OCI-LY3 (cell line): Measurements from ENCODE around the gene DRG2.

Experiments used
- H2AFZ ChIP-seq: fragments of 200-600, 300-600 bp; shearing (Covaris generic); 2 replicates; pipeline ENCODE4 v1.6.0; 2014; ENCODE audit warnings: antibody characterized with exemption, low read depth, low read length
- H3K27ac ChIP-seq: fragments of 200-600, 300-600 bp; sonication (generic); 2 replicates; pipeline ENCODE4 v1.5.1; 2014; ENCODE audit warnings: mild to moderate bottlenecking, low read length, moderate library complexity, mixed read lengths
- H3K27me3 ChIP-seq: fragments of 200-600, 300-600 bp; sonication (generic); 2 replicates; pipeline ENCODE4 v1.6.1; 2014; ENCODE audit warnings: low read depth, low read length, mixed read lengths
- H3K36me3 ChIP-seq: fragments of 200-600, 300-600 bp; sonication (generic); replicated peaks from 2 replicates; pipeline ENCODE3; 2014; ENCODE audit warnings: low read depth, low read length, mixed read lengths
- H3K4me1 ChIP-seq: fragments of 300-600, 200-600 bp; sonication (generic); 2 replicates; pipeline ENCODE4 v1.6.1; 2014; ENCODE audit warnings: low read length, mixed read lengths
- H3K4me2 ChIP-seq: fragments of 200-600, 300-600 bp; sonication (generic); 2 replicates; pipeline ENCODE4 v1.6.1; 2014; ENCODE audit warnings: low read length, mixed read lengths
- H3K4me3 ChIP-seq: fragments of 300-600, 200-600 bp; sonication (generic); 2 replicates; pipeline ENCODE4 v1.5.1; 2014; ENCODE audit warnings: antibody characterized with exemption, mild to moderate bottlenecking, low read length, moderate library complexity
- H3K79me2 ChIP-seq: fragments of 300-600, 200-600 bp; shearing (Covaris generic); 2 replicates; pipeline ENCODE4 v1.6.1; 2014; ENCODE audit warnings: mild to moderate bottlenecking, low read length, mixed read lengths
- H3K9ac ChIP-seq: fragments of 300-600, 200-600 bp; shearing (Covaris generic); 2 replicates; pipeline ENCODE4 v1.6.0; 2014; ENCODE audit warnings: mild to moderate bottlenecking, low read length, moderate library complexity
- H3K9me3 ChIP-seq: fragments of 200-600, 300-600 bp; shearing (Covaris generic); 2 replicates; pipeline ENCODE4 v1.6.1; 2014; ENCODE audit warnings: low read length, mixed read lengths; ENCODE audit not compliant: insufficient read depth
- H4K20me1 ChIP-seq: fragments of 200-600, 300-600 bp; sonication (generic); 2 replicates; pipeline ENCODE4 v1.6.1; 2016; ENCODE audit warnings: low read length, mixed read lengths; ENCODE audit not compliant: insufficient read depth
- EZH2phosphoT487 ChIP-seq: fragments of 200-600 bp; shearing (Covaris generic); IDR thresholded peaks from 2 replicates; pipeline ENCODE4 v1.6.1; 2018; ENCODE audit warnings: antibody characterized with exemption, mixed run types, low read depth
- TF ChIP-seq, protein P1 (sequence below): fragments of 200-600, 300-600 bp; sonication (generic); IDR thresholded peaks from 2 replicates; pipeline ENCODE4 v1.5.1; 2014; ENCODE audit warnings: antibody characterized with exemption, low read length, low read depth

DRG2 gene

DNA sequence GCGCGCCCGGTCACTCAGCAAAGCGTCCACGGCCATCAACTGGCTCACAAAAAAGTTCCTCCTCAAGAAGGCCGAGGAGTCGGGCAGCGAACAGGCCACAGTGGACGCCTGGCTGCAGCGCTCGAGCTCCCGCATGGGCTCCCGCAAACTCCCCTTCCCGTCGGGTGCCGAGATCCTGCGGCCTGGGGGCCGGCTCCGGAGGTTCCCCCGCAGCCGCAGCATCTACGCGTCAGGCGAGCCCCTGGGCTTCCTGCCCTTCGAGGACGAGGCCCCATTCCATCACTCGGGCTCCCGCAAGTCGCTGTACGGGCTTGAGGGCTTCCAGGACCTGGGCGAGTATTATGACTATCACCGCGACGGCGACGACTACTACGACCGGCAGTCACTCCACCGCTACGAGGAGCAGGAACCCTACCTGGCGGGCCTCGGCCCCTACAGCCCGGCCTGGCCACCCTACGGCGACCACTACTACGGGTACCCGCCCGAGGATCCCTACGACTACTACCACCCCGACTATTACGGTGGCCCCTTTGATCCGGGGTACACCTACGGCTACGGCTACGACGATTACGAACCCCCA is 31.5 kb downstream of the DRG2 start:
- no peak overlapping the region for H2AFZ ChIP-seq
- TF ChIP-seq, protein P1, sequence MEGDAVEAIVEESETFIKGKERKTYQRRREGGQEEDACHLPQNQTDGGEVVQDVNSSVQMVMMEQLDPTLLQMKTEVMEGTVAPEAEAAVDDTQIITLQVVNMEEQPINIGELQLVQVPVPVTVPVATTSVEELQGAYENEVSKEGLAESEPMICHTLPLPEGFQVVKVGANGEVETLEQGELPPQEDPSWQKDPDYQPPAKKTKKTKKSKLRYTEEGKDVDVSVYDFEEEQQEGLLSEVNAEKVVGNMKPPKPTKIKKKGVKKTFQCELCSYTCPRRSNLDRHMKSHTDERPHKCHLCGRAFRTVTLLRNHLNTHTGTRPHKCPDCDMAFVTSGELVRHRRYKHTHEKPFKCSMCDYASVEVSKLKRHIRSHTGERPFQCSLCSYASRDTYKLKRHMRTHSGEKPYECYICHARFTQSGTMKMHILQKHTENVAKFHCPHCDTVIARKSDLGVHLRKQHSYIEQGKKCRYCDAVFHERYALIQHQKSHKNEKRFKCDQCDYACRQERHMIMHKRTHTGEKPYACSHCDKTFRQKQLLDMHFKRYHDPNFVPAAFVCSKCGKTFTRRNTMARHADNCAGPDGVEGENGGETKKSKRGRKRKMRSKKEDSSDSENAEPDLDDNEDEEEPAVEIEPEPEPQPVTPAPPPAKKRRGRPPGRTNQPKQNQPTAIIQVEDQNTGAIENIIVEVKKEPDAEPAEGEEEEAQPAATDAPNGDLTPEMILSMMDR: no peak
- no peak for TF ChIP-seq EZH2phosphoT487
- no peaks in the 10 kb centered on the region for H3K4me1 ChIP-seq
- H3K36me3 ChIP-seq: no peaks in the 10 kb centered on the region
- no peaks in the 10 kb centered on the region for H4K20me1 ChIP-seq
- no peak overlapping the region for H3K9ac ChIP-seq
- H3K79me2 ChIP-seq: no peaks in the 10 kb centered on the region
- no peak overlapping the region for H3K27ac ChIP-seq
- H3K27me3 ChIP-seq: no peaks in the 10 kb centered on the region
- no peaks in the 10 kb centered on the region for H3K9me3 ChIP-seq
- no peak overlapping the region for H3K4me2 ChIP-seq
- no peak overlapping the region for H3K4me3 ChIP-seq

GRCh38 chr17:18119938-18120337 is 32.2 kb downstream of the DRG2 start:
- no peaks in the 10 kb centered on the region for H3K9me3 ChIP-seq
- no peak overlapping the region for H3K9ac ChIP-seq
- H3K4me3 ChIP-seq: no peak overlapping the region
- TF ChIP-seq EZH2phosphoT487: no peak
- TF ChIP-seq, protein P1: no peak
- H2AFZ ChIP-seq: no peak overlapping the region
- H3K27ac ChIP-seq: no peak overlapping the region
- no peaks in the 10 kb centered on the region for H3K27me3 ChIP-seq
- no peaks in the 10 kb centered on the region for H4K20me1 ChIP-seq
- H3K4me1 ChIP-seq: no peaks in the 10 kb centered on the region
- H3K36me3 ChIP-seq: no peaks in the 10 kb centered on the region
- no peaks in the 10 kb centered on the region for H3K79me2 ChIP-seq
- no peak overlapping the region for H3K4me2 ChIP-seq

GRCh38 chr17:18120461-18121017 is 32.8 kb downstream of the DRG2 start:
- H3K36me3 ChIP-seq: no peaks in the 10 kb centered on the region
- TF ChIP-seq, protein P1: no peak
- TF ChIP-seq EZH2phosphoT487: no peak
- no peak overlapping the region for H3K4me2 ChIP-seq
- H4K20me1 ChIP-seq: no peaks in the 10 kb centered on the region
- H3K27ac ChIP-seq: no peak overlapping the region
- H3K9ac ChIP-seq: no peak overlapping the region
- no peaks in the 10 kb centered on the region for H3K27me3 ChIP-seq
- H2AFZ ChIP-seq: no peak overlapping the region
- no peak overlapping the region for H3K4me3 ChIP-seq
- H3K79me2 ChIP-seq: no peaks in the 10 kb centered on the region
- H3K4me1 ChIP-seq: no peaks in the 10 kb centered on the region
- no peaks in the 10 kb centered on the region for H3K9me3 ChIP-seq

DNA sequence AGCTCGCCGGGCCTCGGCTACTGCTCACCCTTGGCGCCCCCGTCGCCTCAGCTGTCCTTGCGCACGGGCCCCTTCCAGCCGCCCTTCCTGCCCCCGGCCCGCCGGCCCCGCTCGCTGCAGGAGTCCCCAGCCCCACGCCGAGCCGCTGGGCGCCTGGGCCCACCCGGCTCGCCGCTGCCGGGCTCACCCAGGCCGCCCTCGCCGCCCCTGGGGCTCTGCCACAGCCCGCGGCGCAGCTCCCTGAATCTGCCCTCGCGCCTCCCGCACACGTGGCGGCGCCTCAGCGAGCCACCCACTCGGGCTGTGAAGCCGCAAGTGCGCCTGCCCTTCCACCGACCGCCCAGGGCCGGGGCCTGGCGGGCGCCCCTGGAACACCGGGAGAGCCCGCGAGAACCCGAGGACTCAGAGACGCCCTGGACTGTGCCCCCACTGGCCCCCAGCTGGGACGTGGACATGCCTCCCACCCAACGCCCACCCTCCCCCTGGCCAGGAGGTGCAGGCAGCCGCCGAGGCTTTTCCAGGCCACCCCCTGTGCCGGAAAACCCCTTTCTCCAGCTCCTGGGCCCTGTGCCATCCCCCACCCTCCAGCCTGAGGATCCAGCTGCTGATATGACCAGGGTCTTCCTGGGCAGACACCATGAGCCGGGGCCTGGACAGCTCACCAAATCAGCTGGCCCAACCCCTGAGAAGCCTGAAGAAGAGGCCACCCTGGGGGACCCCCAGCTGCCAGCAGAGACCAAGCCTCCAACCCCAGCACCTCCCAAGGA is 33.6 kb downstream of the DRG2 start:
- H3K4me2 ChIP-seq: no peak overlapping the region
- no peak overlapping the region for H2AFZ ChIP-seq
- TF ChIP-seq EZH2phosphoT487: no peak
- TF ChIP-seq, protein P1: no peak
- H3K4me1 ChIP-seq: no peaks in the 10 kb centered on the region
- H3K27ac ChIP-seq: no peak overlapping the region
- no peaks in the 10 kb centered on the region for H3K27me3 ChIP-seq
- no peaks in the 10 kb centered on the region for H3K36me3 ChIP-seq
- no peak overlapping the region for H3K9ac ChIP-seq
- H3K4me3 ChIP-seq: no peak overlapping the region
- no peaks in the 10 kb centered on the region for H4K20me1 ChIP-seq
- H3K9me3 ChIP-seq: no peaks in the 10 kb centered on the region
- no peaks in the 10 kb centered on the region for H3K79me2 ChIP-seq
